HG03457 (cell line): ENCODE data around the gene NFYC.

Experiments
- ATAC-seq: cut with Tn5 transposase; IDR thresholded peaks from one replicate; pipeline ENCODE4 v1.9.1; 2021; ENCODE audit warnings: moderate number of reproducible peaks; ENCODE audit not compliant: unreplicated experiment

NFYC gene

GRCh38 chr1:40777224-40777970, 85.9 kb downstream of the NFYC start:
- no peak for ATAC-seq

GRCh38 chr1:40780678-40781607, 89.4 kb downstream of the NFYC start:
- no peak for ATAC-seq

- no peak for ATAC-seq
Observed at GRCh38 chr1:40781608-40781971, 90.1 kb downstream of the NFYC start.

GRCh38 chr1:40782371-40782956, 91.0 kb downstream of the NFYC start:
- ATAC-seq, result no peak

DNA sequence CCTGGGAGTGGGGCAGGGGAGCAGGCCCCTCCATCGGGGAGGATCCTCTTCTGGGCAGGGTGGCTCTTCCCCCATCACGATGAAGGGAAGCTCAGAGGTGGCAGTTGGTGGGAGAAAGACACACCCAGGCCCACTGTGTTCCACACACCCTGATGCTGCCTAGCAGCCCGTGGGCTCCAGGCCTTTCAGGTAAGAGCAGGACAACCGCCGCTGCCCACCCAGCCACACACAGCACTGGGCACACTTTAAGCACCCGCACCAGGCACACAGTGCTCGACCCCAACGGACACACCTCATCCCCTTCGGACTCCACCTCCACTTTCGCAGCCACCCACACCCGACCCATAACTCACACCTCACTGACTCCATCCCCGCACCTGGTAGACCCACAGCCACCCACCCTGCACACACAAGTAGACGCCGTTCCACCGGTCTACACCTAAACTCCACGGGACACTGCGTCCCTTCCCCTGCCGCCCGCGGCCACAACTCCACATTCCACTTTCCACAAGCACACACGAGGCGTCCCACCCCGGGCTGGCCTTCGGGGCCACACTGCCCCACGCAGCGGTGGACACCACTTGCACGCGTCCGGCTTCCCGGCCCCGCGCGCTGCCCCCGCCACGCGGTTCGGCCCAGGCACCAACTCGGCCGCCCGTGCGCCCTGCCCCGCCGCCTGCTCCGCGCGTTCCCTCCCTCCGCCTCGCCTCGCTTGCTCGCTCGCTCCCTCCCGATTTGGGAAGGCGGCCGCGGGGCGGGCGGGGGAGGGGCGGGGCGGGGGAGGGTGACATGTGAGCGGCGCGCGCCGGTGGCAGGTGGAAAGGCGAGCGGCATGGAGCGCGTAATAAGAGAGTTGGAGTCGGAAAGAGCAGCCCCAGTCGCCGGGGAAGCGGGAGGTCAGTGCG, 91.7 kb downstream of the NFYC start, which contains the start of gene KCNQ4:
KCNQ4 (plus strand) TSS at position 787 of the 905 bp plus-strand sequence. CDS start 307 bp downstream, outside the sequence.
- ATAC-seq, result no peak

DNA sequence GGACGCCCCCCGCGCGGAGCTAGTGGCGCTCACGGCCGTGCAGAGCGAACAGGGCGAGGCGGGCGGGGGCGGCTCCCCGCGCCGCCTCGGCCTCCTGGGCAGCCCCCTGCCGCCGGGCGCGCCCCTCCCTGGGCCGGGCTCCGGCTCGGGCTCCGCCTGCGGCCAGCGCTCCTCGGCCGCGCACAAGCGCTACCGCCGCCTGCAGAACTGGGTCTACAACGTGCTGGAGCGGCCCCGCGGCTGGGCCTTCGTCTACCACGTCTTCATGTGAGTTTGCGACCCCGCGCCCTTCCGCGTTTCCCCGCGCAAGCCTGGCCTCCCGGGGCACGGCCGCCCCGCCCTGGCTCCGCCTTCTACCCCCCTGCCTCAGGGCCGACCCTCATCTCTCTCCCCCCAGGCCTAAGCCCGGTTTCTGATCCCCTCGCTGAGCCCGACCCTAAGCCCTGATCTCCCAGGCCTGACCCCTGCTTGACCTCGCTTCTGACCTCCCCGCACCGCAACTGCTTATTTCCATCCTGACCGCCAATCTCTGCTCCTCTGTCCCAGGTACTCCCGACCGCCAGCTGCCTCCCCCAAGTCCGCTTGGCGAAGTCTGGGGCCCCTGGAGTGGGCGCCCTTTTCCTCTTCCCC, 92.8 kb downstream of the NFYC start:
- ATAC-seq, result no peak

DNA sequence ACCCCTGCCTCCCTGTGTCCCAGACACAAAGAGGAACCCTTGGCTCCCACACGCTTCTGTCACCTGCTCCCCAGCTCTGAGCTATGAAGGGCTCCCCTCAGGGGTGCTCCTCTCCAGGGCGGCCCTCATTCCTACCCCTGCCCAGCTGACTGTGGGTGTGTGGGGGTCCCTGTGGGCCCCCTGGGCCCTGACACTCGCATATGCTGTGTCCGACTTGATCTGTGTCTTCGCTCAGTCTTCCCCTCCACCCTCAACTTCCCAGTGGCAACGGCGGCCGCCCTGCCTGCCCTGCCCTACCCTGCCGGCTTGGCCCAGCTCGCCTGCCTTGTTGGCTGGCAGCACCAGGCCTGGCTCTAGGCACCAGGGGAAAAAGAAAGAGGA, 93.3 kb downstream of the NFYC start:
- ATAC-seq, result no peak

DNA sequence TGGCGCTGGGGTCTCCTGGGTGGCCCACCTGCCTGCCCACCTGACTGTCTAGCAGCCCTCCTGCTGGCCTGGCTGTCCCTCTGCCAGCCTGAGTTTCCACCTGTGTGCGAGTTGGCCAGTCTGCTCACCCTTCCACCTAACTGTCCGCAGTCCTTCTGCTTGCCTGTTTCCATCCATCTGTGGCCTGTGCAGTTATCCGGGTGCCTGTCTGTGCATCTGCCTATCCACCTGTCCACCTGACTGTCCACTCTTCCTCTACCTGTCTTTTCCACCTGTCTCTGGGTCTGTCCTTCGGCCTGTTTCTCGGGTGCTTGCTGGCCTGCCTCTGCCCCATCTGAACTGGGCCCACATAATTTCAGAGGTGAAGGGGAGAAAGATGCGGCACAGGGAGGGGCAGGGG, 93.9 kb downstream of the NFYC start:
- no peak for ATAC-seq

DNA sequence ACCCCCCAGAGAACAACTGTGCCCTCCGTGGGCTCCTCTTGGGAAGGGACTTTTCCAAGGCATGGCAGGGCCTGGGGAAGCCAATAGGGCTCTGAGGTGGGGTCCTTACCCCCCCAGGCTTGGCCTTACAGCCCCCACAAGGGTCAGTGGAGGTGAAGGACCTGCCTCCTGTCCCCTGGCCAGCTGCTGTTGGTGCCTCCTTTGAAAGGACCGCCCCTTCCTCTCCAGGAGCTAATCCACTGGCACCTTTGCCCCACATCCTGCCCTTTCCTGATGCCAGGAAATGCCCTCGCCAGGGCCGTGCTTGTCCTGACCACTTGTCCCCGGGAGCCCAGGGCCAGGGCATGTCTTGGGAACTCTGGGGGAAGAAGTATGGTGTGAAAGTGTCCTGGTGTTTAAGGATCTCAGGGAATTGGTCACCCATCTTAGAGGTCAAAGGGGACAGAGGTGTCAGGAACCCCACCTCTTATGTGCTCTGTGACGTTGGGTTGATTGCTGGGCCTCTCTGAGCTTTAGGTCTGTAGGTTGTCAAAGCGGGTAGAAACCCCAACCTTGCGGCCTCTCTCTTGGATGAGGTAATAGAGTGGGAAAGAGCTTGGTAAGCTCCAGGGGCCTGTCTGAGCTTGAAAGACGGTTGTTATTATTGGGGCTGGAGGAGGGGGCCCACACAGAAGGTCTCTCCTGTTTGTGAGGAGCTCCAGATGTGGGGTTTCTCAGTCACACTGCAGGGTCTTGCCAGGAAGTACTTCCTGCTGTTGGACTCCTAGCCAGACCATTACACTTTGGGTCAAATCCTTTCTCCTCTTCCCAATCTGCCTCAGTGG, 94.9 kb downstream of the NFYC start:
- no peak for ATAC-seq

DNA sequence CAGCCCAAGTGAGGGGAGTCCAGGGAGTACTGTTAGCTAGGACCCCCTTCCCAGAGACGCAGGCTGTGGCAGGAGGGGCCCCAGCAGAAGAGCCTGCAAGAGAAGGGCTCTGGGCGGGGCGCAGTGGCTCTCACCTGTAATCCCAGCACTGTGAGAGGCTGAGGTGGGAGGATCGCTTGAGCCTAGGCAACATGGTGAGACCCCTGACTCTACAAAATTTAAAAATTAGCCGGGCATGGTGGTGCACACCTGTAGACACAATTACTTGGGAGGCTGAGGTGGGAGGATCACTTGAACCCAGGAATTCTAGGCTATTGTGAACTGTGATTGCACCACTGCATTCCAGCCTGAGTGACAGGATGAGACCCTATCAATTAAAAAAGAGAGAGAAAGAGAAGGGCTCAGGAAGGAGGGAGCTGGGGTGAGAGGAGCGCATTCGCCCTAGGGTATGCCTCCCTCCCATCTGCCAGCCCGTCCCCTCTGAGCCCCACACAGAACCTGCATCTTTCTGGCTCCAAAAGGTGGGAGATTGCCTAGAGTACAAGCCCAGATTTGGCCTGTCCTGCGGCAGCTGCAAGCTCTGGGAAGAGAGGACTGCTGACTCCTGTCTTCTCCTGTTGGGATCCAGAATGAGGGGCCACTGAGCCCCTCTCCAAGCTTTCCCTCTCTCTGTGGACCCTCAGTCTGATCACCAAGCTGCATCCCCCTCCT, 95.6 kb downstream of the NFYC start:
- no peak for ATAC-seq

GRCh38 chr1:40787737-40788560, 96.4 kb downstream of the NFYC start:
- no peak for ATAC-seq

GRCh38 chr1:40788561-40789341, 97.2 kb downstream of the NFYC start:
- ATAC-seq, result no peak

- ATAC-seq, result no peak
Observed at GRCh38 chr1:40789342-40789598, 97.8 kb downstream of the NFYC start.

GRCh38 chr1:40789661-40790430, 98.3 kb downstream of the NFYC start:
- ATAC-seq, result no peak

GRCh38 chr1:40792036-40792435, 100.5 kb downstream of the NFYC start:
- ATAC-seq, result no peak

DNA sequence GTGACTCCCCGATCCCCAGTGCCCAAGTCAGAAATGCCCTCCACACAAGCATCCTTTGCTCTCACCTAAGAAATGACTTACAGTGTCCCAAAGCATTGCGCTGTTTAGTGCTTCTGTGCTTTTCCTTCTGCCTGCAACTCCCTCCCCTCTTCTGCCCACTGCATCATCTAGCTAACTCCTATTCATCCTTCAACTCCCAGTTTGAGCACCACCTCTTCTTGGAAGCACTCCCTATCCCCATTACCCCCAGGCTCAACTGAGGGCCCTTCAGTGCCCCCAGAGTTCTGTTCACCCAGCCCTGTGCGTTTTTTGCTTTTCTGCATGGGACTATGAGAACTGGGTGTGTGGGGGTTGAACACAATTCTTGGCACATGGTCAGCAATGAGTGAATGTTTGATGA, 102.1 kb downstream of the NFYC start:
- ATAC-seq, result no peak

GRCh38 chr1:40794048-40794447, 102.5 kb downstream of the NFYC start:
- no peak for ATAC-seq
